Stimulated activated CD8-positive, alpha-beta memory T cell treated with anti-CD3 and anti-CD28 coated beads, Interleukin-12 subunit alpha, Interleukin-12 subunit beta, amount 100 ng/mL, for 1 hour (primary cell): Measurements from ENCODE around the gene FHIT.

Source experiments
- DNase-seq: peaks from one replicate; pipeline ENCODE4 v3.0.0-alpha.2; 2020; ENCODE audit warnings: low read depth

Gene FHIT

DNA sequence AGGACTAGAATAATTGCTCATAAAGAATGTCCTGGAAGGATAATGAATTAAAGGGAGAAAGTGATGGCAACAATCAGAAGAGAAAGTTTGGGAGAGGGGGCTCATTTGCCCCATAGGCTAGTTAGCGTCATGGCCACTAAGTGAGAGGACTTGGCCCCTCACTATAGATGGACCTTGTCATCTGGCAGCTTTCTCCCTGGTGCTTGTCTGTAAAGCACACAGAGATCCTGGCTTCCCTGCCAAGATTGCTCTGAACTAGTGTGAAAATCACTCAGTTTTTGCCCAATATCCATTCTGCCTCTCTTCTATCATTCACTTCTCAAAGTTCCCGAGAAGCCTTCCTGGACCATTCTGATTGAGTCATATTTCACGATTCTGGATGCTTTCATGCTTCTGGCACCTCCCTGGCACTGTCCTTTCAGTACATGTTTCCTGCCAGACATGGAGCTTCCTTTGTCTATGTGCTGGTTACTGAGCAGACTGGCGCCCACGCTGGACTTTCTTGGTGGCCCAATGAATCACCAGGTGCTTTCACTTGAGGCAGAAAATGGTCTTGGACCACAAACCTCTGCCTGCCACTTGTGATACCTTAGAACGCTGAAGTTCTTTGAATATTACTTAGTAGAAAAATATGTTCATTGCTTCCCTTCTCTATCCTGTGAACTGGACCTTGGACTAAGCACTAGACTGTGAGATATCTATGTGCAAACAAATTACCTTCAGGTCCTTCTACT, 1491.8 kb downstream of the FHIT start:
- DNase-seq, result no peak

DNA sequence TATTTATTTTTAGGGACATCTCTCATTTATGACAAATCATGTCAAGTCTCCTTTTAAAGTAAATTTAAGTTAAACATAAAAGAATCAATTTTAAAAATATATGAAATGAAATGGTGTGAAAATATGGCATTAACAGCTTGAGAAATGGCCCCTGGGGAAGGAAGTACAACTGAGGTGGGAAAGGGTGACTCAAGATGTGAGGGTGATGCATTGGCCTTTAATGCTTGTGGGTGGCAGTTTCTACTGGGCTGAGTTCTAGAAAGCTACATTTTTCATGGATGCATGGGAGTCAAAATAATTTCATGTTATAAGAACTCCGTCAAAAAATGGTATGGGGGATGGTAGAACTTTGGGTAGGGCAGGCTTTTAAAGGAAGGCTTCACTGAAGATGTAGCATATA, 1492.6 kb downstream of the FHIT start:
- no peak for DNase-seq

DNA sequence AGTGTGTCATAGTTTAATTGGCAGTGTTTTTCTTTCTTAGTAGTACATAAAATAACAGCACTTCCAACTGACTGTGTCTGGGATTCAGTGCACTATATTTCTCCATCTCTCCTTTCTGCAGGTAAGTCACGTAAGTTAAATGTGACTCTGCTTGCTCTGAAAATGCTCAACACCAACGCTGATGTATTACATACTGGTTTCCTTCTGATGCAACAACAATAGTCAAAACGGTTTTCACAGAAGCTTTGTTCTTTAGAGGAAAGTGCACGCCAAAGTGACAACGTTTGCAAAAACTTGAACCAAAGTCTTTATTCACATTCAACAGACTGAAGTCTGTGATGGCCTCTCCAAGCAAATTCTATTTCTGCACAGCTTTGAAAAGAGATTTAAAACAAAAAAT, 1494.3 kb downstream of the FHIT start:
- no peak for DNase-seq

DNA sequence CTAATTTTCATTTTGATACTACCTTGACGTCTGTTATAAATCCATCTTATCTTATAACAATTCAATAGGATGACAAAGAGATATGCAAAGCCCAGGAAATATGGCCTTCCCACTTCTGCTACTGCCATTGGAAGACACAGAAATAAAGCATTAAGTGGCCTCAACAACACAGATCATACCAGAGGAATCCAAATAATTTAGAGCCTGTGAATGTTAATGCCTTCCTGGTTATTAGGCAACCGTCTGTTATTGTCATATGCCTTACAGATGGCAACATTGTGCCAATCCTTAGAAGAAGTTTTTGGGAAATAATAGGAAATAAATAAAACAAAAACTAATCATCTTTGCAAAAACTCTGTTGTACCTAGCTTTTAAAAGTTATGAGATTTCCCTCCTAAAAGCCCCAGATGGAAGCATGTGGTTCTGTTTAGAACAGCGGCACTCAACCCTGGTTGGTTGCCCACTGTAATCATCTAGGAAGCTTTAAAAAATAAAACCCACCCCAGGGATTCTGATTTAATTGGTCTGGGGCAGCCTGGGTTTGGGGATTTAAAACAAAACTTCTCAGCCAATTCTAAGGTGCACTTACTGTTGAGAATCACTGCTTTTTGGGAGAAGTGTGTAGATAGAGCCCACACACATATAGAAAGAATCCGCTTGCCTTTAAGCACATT, 1496.7 kb downstream of the FHIT start:
- no peak for DNase-seq

DNA sequence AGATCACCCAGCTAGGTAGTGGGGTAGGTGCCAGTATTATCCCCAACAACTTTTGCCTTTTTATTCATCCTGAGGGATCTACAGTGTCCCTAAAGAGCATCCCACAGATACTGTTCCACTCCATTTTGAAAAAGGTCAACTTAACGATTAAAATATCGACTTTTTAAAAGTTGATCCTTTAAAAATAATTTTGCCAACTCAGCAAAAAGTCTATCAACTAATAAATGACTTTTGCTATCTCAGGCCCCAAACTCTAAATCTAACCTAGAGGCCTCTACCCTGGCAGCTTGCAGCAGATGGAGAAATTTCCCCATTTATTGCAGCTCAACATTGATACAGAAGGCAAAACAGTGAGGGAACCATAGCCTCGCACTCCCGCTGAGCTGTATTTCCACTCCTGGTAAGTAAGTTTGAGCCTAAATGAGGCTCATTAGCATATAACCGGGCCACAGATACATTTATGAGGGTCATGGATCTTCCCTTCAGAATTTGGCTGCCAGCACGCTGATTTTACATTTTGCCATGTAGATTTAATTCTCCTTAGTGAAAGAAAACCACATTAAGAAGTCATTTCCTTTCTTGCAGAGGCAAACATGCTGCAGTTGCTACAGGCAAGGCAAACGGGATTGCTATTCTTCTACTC, 1497.3 kb downstream of the FHIT start:
- no peak for DNase-seq

DNA sequence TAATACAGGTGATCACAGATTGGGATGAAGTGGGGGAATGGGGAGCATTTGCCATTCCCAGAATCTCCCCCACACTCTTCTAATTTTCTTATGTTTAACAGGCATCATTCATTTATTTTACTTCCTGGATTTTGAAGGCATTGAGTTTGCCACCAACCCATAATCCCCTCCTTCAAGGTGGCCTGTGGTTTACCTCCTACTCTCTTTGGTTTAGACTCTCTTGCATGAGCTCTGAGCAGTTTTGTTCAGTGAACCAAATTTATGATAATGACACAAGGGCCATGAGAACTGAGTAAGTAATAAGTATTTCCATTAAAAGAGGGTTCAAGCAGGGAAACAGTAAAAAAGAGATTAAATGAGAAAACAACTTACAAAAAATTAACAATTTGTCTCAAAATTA, 1498.3 kb downstream of the FHIT start:
- no peak for DNase-seq

DNA sequence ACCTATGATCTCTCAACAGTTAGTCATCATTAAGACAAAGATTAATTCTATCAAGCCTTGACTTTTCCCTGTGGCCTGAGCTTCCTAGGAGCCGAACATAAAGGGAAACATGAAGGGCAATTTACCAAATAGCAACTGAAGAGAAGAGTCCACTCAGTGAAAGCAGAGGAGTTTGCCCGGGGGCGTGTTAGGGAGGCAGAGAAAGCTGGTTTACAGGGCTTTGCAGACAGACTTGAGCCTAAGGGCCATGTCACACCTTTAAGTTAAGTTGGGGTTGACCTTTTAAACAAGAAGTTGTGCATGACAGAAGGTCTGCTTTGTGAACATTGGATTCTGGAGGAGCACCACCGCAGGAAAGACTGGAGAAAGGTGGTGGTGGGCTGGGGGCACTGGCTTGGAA, 1499.6 kb downstream of the FHIT start:
- no peak for DNase-seq

DNA sequence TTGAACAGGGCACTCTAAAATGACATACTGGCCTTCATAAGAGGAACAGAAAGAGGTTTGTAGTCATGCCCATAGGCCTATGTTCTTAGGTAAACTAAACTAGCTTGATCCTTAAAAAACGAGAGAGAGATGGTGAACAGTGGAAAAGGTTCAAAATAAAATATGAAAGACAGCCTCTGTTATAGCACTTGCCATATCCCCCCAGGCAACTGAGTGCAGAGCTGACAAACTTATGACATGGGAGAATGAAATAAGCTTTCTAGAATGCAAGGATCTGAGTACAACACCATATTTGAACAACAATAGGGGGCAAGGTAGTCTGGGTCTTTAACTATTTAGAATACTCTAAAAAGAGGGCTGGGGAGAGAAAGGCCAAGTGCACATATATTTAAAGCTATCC, 1500.9 kb downstream of the FHIT start:
- DNase-seq, result no peak

DNA sequence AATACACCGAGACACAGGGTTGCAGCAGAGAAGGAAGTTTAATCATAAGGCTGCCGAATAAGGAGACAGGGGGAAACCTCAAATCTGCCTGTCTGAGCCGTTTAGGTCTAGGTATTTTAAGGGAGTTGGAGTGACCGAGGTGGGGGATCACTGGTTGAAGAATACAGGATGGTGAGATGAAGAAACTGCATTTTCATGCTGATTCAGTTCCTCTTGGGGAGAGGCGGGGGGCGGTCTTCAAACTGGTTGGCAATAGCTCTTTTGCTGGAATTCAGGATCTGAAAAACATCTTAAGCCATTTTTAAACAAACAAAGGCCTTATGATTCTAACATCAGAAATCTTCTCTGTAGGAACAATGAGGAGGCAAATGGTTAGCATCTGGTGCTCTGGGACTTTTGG, 1502.0 kb downstream of the FHIT start:
- DNase-seq, result no peak

DNA sequence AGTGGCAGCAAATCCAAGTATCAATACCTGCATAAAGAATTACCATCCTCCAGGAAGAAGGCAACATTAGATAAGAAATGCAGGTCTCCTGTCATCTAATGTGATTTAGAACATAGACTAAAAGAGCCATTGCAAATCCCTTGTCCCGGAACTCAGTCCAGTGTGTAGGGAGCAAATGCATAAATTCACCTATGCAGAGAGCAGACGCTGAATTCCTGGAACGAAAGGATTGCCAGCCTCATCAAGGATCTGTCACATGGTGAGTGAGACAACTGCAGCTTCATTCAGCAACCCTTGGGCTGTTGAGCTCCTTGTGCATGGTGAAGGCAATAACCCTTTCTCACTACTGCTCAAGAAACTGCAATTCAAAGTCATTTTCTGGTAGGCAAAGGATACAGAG, 1504.7 kb downstream of the FHIT start:
- DNase-seq, result no peak

DNA sequence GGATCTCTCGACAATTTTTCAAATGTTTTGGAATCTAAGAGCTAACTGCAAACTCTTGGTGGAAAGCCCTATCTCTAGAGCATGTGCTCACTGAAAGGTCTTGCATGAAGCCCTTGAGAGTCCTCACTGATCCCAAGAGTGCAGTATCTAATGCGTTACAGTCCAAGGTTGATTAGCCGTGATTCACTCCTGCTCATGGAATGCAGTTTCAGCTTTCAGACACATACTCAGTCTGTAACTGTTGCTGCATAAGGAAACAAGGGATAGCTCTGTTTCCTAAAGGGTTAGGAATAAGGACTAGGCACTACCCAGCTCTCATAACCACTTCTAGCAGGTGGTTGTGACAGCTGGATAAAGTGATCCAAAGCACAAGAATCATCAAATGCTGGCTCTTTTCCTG, 1514.0 kb downstream of the FHIT start:
- DNase-seq, result no peak

DNA sequence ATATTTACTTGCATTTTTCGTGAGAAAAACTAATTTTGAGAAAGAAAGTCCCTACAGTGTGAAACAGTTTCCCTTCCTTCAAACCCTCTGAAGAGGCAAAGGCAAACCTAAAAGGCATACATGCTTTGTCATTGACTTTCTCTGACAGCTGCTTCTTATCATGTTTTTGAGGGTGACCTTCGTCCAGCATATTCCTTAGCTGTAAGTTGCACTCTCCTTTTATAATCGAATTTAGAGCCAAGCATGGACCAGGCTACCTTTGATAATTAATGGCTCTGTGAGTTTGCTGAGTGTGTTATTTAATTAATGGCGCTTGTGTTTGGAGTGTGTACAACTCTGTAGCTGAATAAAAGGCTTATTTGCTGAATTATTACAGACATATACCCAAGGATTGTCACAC, 1517.2 kb downstream of the FHIT start:
- DNase-seq, result no peak

DNA sequence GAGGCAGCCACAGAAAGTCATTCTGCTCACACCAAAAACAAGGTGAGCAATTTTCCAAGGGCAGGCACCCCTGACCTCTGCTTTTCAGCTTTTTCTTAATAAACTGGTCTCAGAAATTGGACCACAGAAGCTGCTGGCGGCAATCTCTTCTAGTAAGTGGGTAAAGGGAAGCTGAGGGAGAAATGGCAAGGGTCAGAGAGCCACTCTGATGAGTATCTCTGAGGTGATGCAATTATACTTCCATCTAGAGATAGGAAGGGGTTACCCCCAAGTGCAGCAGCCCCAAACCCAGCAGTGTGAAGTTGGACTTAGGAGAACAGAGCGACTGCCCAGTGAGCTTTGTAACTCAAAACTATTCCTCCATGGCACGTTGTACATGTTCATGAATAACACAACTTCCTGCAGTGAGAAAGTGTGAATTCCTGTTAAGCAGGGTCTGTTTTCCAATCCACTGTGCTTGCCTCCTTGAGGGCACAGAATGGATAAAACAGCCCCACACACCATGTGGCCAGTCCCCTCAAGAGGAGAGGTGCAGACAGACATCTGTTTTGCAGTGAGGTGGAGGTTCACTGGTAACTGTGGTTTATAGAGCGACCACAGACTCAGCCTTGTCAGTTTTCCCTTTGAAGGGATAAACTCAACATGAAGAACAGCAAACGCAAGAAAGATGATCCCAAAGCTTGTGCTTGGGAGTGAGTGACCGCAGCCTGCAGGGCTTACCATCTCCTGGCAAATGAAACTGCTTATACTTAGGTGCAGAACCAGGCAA, 1518.0 kb downstream of the FHIT start:
- DNase-seq, result no peak

DNA sequence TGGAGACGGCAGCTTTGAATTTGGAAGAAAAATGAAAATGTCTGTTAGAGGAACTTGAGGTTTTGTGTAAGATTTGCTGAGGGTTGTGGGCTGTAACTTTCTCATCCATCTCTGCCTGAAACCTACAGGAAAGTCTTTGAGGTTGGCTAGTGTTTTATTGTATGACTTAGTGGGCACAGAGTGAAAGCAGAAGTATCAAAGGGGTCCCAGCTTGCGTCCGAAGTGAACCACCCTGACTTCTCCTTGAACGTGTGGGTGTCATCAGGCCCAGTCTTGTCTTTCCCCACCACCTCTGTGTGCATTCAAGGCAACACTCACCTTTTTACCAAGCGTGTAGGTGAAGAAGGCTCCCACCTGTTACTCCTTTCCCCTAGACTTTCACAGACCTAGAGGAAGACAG, 1519.3 kb downstream of the FHIT start:
- no peak for DNase-seq

DNA sequence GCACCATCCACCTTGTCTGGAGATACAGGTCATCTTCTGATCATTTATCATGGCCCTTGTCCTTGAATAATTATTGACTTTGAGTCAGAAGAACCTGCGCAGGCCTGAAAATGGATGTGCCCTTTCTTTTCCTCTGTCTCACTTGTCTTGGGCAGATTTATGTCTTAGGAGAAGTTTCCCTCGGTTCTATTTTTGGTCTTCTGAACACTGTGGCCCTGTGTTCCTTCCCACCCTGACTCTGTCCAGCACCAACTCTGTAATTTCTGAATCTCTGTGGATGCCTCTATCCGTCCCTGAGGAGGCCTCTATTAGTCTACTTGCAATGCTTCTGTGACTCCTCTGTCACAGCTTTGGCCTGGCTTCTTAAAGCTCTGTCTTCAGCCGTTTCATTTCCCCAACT, 1520.7 kb downstream of the FHIT start:
- DNase-seq, result no peak

DNA sequence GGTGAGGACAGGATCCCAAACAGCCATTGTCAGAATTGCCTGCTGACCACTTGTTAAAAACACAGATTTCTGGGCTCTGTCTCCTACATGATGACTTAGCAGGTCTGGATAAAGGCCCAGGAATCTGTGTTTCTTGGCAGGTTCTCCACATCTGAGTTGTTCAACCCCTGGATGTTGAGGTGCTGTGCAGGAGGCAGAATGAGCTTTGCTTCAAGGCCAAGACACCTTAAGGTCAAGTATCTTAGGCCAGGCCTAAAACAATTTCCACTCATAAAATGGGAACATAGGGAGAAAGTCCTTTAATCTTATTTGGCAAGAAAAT, 1522.7 kb downstream of the FHIT start:
- no peak for DNase-seq

DNA sequence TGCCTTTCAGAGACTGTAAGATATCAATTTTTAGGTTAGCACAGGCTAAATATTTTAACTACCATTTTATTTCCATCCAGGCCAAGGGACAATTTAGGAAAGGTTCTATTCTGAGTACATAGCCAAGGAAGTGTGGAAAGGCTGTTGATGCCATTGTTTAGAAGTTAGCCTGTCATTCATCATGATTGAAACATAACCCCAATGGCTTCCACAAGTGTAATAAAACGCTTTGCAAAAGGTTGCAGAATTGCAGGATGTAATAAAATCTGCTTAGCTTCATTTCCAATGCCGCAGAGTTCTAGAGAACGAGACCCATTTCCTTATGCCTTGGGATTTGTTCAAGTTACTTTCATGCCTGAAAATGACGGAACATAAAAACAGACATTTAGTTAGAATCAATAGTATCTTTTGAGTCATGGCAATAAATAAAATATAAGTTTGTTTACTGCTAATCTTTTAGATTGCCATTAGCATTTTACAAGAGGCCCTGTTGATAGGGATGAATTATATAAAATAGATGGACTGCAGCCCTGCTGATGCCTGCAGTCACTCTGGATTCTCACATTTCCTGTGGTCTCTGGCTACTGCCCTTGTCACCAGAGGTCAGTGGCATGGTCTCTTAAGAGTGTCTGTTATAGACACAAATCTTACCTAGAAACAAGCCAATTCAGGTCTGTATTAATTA, 1523.2 kb downstream of the FHIT start:
- no peak for DNase-seq

DNA sequence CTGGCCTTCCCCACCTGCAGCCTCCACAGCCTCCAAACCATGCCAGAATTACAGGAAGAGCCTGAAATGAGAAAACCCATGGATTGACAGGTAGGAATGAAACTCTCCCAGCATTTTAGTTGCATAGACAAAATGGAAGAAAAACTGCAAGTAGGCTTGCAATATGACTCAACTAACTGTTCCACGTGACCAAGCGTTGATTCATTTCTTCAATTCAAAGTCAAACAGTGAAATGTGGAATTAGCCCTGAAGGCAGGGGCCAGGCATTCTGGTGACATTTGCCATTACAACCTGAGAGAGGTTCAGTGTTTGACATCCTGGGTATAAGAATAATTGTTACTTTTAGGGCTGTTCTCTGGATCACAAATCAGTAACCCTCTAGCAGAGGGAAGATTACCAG, 1525.0 kb downstream of the FHIT start:
- DNase-seq, result no peak

DNA sequence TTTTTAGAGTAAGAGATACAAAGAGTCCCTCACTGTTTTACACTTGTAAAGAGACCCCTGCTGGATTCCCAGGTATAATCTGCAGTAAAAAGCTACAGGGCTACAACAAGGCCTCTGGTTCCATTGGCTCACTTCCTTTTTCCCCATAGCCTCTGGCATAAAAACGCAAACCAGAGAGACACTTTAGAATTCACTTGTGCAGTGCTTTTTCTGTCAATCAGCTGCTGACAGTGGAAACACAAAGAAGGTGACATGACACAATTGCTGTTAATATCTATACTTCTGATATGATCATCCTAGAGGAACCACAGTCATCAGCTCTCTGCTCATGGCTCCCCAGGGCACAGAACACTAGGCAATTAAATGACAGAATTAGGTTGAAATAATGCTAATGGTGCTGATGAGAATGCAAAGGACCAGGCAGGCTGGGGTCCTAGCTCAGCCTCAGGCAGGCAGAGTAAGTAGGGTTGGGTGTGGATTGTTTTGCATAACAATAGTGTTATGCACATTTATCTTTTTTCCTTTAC, 1533.5 kb downstream of the FHIT start:
- no peak for DNase-seq

DNA sequence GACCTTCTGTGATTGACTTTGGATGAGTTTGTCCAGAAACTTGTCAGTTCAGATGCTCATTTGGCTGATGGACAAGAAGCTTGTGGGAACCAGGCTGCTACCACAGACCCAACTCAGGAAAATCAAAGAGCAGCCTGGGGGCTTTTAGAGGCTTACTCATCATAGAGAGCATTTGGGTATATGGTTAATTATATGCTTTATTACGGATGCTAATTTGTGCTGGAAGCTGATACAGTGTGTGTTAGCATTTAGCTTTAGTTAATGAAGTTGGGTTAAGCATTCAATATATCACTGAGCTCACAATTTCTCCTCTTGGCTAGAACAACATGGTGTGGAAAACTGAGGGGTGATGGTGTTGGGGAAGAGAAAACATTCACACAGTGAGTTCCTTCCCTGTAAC, 1537.2 kb downstream of the FHIT start:
- no peak for DNase-seq

DNA sequence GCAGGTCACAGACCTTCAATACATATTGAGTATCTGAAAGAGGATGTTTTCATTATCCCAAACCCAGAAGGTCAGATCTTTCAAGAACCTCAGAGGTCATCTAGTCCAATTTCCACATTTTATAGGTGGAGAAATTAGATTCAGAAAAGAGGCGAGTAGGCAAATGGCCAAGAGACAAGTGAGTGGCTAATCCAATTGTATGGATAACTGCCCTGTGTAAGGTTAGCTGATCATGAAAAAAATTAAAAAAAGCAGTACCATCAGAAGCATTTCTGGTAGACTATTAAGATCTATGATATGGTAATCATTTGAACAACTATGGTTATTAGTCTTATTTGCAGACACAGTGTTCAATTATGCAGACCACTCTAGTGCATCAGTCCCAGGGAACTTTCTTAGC, 1540.7 kb downstream of the FHIT start:
- no peak for DNase-seq
